Limb (tissue), 2 donors: ENCODE measurements around the gene NUDT13.

Experiments
- DNase-seq, 2 donors: peaks; one replicate each; pipeline ENCODE4 v3.0.0-alpha.2; 2016; ENCODE audit errors: extremely low spot score in 2 of 2

Gene NUDT13

GRCh38 chr10:73110345-73110849, at the start of gene NUDT13:
NUDT13 (plus strand) TSS chr10:73110455; CDS start chr10:73114366, 3,911 bp downstream.
- peak; percentile 68 to 93 for DNase-seq

- DNase-seq: peak in 1 of 2 donors; percentile 43
Observed at GRCh38 chr10:73060738-73061635, 49.3 kb upstream of the NUDT13 start.

- DNase-seq: no peak
Observed at GRCh38 chr10:73061743-73062142, 48.5 kb upstream of the NUDT13 start.

- no peak for DNase-seq
Observed at GRCh38 chr10:73065441-73065840, 44.8 kb upstream of the NUDT13 start.

GRCh38 chr10:73073627-73074026, 36.6 kb upstream of the NUDT13 start:
- DNase-seq: no peak

DNA sequence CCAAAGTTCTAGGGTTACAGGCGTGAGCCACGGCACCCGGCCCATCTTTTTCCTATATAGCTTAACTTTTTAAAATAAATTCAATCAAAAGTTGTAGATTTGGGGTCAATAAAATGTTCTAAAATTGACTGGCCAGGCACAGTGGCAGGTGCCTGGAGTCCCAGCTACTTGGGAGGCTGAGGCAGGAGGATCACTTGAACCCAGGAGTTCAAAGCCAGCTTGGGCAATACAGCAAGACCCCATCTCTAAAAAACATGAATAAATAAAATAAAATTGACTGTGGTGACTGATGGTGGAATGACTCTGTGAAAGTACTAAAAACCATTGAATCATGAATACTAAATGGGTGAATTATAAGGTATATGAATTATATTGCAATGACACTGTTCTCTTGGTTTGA, 34.4 kb upstream of the NUDT13 start:
- DNase-seq: no peak

DNA sequence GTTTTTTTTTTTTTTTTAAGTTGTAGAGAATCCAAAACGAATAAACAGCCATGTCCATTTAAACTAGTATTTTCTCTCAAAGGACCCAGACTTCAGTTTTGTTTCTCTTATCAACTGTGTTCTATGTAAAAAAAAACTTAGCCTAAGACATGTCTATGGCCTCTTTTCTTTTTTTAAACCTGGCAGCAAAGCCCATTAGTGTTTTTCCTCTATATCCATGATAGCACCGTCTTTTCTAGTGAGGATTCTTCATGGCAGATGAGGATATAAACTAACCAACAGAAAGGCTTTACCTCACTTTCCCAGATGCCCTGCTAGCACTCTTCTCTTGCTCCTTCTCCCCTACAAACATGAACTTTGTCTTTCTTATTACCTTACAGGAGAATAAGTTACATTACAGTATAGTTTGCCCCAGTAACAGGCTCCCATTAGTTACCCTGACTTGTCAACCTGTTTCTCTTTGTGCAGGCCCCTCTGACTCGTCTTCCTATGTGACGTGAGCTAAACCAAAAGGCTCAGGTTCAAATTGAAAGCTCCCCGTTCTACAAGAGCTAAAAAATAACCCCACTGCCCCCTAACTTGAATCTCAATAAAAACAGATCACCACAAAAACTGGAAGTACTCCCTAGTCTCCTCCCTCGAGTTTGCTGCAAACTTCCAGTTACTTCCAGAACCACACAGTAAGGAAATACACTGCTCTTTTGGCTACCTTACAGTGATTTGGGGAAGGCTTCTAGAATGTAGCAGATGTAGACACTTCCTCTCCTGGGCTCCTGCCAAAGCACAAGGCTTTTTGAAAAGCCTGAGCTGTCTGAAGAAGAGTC, 33.7 kb upstream of the NUDT13 start:
- DNase-seq: peak; percentile 48 to 80

DNA sequence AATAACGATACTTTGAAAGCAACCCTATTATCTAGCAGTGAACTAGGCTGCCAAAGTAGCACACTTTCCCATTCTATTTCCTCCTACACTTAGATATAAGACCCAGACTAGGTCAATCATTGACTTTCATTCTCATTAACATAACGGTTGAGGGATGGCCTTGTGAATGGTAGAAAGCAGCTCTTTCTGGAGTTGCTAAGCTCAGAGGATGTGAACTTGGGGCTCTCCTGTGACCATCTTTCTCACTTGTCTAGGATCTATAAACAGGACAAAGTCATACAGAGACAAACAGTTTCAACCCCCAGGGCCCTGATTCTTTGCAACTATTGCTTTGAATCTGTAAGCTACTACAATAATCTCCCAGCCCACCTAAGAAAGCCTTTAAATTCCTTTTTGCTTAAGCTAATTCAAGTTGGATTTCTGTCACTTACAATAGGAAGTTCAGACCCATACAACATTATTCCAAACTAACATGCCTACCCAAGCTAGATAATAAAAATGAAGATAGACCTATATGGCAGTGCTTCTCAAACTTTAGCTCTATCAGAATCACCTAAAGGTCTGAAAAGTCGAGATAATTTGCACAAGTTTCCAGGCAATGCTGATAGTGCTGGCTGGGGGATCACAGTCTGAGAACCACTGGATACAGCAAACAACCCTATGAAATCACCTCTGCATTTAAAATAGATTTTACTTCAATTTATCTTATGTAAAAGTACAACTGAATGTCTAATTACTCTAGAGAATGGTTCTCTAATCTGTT, 30.3 kb upstream of the NUDT13 start:
- no peak for DNase-seq

- no peak for DNase-seq
Observed at GRCh38 chr10:73083221-73083620, 27.0 kb upstream of the NUDT13 start.

- no peak for DNase-seq
Observed at GRCh38 chr10:73084209-73084608, 26.0 kb upstream of the NUDT13 start.

DNA sequence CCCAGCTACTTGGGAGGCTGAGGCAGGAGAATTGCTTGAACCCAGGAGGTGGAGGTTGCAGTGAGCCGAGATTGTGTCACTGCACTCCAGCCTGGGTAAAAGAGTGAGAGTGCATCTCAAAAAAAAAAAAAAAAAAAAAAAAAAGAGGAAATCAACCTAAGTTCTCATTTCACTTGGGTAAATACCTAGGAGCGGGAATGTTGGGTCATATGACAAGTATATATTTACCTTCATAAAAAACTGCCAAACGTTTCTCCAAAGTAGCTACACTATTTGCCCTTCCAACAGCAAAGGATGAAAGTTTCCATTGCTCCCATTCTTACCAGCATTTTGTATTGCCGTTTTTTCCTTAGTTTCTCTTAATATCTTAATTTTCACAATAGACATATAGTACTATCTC, 23.4 kb upstream of the NUDT13 start:
- DNase-seq: no peak

GRCh38 chr10:73088304-73088703, 22.0 kb upstream of the NUDT13 start:
- no peak for DNase-seq

GRCh38 chr10:73092830-73093229, 17.4 kb upstream of the NUDT13 start:
- no peak for DNase-seq

DNA sequence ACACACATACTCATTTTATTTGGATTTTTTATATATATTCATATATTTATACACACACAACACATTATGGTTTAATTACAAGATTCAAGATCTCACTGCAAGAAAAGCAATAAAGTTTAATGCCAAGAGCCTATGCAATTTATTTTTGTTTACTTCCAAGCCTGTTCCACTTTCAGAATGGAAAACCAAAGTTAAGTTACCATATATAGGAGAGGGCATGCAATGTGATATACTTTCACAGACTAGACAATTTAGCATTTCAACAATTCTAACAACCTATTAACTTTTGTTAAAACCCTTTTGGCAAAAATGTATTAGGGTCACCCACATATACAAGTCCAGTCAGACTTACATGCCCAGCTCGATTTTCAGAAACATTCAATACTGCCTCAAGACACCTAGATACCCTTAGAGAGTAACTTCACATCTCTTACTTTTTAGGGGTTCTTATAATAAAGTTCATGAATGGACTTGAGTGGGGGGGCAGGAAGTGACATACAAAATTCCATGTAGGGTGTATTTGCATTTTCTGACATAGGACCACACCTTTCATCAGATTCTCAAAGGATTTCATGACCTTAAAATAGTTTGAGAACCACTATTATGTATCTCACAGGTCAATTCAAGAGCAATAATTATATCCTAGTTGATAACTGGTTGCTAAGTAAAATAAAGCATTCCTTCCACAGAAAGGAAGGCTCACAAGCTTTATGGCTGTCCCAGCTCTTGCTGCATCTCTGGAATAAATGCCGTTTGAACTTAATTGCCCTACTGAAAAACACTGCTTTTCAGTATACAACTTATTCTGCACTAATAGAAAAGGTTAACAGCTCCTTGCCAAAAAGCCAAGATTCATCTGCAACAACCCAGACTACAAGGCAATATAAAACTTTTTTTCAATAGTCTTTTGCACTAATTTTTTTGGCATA, 16.1 kb upstream of the NUDT13 start:
- no peak for DNase-seq

- no peak for DNase-seq
Observed at GRCh38 chr10:73094986-73095480, 15.2 kb upstream of the NUDT13 start.

DNA sequence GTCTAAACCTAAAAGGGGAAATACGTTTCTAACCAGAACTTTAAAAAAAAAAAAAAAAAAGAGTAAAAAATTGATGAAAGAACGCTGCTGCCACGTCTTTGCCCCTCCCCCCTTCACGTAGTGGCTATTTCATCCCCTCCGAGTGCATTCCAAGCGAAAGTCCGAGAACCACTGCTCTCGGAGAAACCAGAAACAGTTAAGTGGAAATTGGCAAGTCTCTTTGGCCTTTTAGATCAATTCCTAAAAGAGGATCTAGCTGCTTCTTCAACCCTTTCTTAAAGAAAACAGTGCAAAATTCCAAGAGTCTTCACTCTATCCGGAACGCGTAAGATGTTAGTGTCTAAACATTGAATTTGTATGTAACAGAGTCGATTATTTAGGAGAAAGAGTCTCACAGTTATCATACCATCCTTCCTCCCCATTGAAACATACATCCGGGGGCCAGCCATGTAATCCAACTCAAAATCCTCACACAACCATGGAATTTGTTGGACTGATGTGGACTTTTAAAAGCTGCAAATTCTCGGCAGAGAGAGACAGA, 14.7 kb upstream of the NUDT13 start:
- DNase-seq: peak; percentile 81

DNA sequence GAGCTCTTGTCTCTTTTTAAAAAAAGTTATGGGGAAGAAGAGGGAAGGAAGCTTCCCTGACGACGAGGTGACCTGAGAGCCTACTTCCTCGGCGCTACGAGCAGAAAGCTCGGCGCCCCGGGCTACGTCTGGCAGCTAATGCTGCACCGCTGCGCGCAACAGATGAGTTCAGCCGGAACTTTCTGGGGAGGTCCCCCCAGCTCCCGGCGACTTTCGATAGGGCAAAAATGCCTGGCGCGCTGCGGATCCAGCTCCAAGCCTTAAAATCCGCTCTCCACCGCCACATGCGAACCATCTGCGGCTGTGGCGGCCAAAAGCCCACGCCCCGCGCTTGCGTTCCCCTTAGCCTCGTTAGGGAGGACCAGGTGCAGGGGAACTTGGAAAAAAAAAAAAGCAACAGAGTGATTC, 14.2 kb upstream of the NUDT13 start:
- peak; percentile 61 to 81 for DNase-seq

DNA sequence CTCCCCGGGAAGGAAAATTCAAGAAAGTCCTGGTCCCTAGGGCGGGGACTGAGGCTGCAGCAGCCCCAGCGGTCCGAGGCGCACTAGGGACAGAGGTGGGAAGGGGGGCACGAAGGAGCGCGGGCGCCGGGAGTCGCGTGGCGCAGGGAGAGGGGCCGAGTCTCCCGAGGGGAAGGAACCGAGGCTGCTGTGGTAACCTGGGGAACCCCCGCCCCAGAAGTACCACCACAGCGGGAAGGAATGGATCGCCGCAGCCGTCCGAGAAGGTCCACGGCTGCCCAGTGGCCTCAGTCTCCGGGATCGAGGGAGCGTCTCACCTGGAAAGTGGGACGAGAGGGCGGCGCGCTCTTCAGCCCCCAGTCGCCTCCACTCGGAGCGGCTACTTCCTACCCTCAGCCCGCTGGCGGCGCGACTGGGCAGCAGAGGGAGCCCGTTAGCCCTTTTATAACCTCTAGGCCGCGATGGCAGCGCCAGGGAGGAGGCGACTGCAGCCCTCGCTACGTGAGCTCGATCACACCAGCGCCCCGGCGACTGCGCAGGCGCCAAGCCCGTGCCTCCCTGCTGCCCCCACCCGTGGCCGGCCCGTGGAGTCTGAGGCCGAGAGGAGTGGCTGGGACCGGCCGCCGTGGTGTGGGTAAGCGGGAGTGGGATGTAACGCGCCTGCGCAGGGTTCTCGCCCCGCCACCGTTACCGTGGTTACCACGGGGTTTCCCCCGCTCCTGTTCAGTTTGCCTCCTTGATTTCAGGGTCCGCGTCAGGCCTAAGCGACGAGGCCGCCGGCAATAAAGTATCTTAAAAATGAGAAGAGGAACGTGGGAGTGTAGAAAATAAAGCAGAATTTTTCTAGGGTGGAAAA, 13.6 kb upstream of the NUDT13 start, which contains the start of gene P4HA1:
Gene P4HA1, minus strand, starts transcription at position 418 of the 856 bp plus-strand sequence. CDS start 21,983 bp downstream, outside the sequence.
- DNase-seq: peak; percentile 98 to 100

DNA sequence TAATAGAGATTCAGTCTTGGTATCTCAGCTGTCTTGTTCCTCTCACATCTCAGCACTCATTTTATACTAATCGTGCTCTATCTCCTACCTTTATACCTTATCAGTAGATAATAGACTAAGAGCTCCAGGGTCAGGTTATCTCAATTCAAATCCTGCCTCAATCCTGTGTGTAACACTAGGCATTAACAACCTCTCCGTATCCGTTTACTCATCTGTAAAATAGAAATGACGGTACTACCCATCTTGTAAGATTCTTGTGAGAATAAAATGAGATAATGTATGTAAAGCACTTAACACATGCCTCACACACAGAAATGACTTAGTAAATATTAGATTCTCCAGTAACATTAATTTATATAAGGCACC, 13.0 kb upstream of the NUDT13 start:
- no peak for DNase-seq
